Measurements from ENCODE around the gene GNMT. TPM values are rescaled to one million over a fixed set of nuclear protein-coding genes. Genes with fewer than 3 reads are reported as not detected.

Gene GNMT
- total and polyA plus RNA-seq, 9 of the 15 experiments (the other 6 are each of a cell fraction or from before 2014, with no cell fraction given): 0.11 to 0.29 (median 0.15) TPM; not detected in 6

DNA sequence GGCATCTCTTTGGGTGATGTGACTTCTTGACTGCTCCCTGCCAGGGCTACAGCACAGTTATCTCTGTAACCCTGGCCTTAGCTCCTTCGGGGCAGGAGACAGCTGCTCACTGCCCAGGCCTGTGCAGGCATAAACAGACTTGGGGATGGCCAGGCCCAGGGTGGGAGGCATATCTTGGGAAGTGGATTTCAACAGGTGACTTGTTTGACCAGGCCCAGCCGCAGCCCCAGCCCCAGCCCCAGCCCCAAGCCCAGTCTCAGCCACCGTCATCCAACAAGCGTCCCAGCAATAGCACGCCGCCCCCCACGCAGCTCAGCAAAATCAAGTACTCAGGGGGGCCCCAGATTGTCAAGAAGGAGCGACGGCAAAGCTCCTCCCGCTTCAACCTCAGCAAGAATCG, 45.7 kb downstream of the GNMT start:
- no peaks in the 10 kb centered on the region for H3K9me1 ChIP-seq (ENCODE audit: control insufficient read depth, insufficient read depth, low read length)
- H3K4me2 ChIP-seq (ENCODE audit: insufficient read depth, low read length): no peak overlapping the region
- H3K79me2 ChIP-seq (ENCODE audit: control insufficient read depth, insufficient read depth, low read length): no peaks in the 10 kb centered on the region
- H3K27ac ChIP-seq (ENCODE audit: extremely low read depth, low read depth, low read length): no peak overlapping the region
- no peaks in the 10 kb centered on the region for H3K9me3 ChIP-seq (replicated peaks; ENCODE audit: control insufficient read depth, insufficient read depth, low read depth, low read length)
- ATAC-seq: no peak
- ChIA-PET POLR2A (interaction anchor here (0.6 to 1.4 kb wide), 4 partner anchors 9 to 48 kb away, joined by 3 to 9 read pairs (median 5); partner anchors contain the start of genes CUL7 and PPP2R5D), CTCF (ENCODE audit: low intra/inter-chr PET ratio) (no interaction called here)
- H3K9ac ChIP-seq (ENCODE audit: insufficient read depth in 1 of 2, low read depth in 2 of 2, low read length in 2 of 2): 0 out of 4 replicates have a peak overlapping the region, but pooled peaks of 1 of the 2 experiments have one; percentile 6
- no TSS peak for BruUV-seq (replicated peaks)
- TF ChIP-seq SIN3A (IDR thresholded peaks at IDR 0.05; ENCODE audit: borderline replicate concordance in 2 of 2, control insufficient read depth in 1 of 2, low read depth in 2 of 2, low read length in 2 of 2) (no peak), POLR2G (IDR thresholded peaks at IDR 0.05; ENCODE audit: low read depth, low read length) (0 out of 2 replicates have a peak, but pooled peaks have one; percentile 5)
- peaks cover 0 to 2% of the 10 kb centered on the region in 2 experiments; a peak in 1 of 5 replicates for H3K4me1 ChIP-seq (replicated peaks in 1 of 2; ENCODE audit: control insufficient read depth in 2 of 2, insufficient read depth in 2 of 2, low read length in 2 of 2)
- H2AFZ ChIP-seq (ENCODE audit: low read depth, low read length): no peak overlapping the region
- intact Hi-C loops (cut with micrococcal nuclease) (no loop called here), in situ Hi-C loops (cut with MboI) (no loop called here)
- H3K4me3 ChIP-seq: no peak overlapping the region
- whole genome bisulfite sequencing (ENCODE audit: insufficient coverage, low coverage, missing lambda C conversion rate): 91% methylated on average over 11 of the region's 11 CpGs
- H4K20me1 ChIP-seq (replicated peaks; ENCODE audit: control insufficient read depth, insufficient read depth, low read length): no peaks in the 10 kb centered on the region
- no peaks in the 10 kb centered on the region for H3K27me3 ChIP-seq (ENCODE audit: control insufficient read depth in 2 of 2, insufficient read depth in 2 of 2, low read length in 2 of 2)
- DNase-seq (ENCODE audit: extremely low read depth in 1 of 4, low spot score in 3 of 4): no peak
- peaks cover 54% of the 10 kb centered on the region for H3K36me3 ChIP-seq (ENCODE audit: control insufficient read depth, insufficient read depth, low read length)
- no peak for FAIRE-seq

DNA sequence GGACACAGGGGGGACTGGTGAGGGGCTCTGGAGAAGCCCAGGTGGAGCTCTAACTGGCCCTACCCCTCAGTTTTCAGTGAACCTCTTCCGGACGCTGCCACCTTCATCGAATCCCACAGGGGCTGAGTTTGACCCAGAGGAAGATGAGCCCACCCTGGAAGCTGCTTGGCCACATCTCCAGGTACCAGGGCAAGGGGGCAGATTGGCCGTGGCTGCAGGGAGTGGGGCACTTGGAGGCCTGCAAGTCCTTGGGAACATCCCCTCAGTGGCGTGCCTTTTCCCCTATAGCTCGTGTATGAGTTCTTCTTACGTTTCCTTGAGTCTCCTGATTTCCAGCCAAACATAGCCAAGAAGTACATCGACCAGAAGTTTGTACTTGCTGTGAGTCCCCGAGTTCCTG, 46.6 kb downstream of the GNMT start:
- no TSS peak for BruUV-seq (replicated peaks)
- CTCF ChIA-PET (ENCODE audit: low intra/inter-chr PET ratio): no interaction called here

More for the DNA sequence above, 46.6 kb downstream of the GNMT start:
- DNase-seq (ENCODE audit: extremely low read depth in 1 of 4, low spot score in 3 of 4) (no peak), ATAC-seq (no peak), FAIRE-seq (no peak)
- no peak overlapping the region for H3K4me2 ChIP-seq (ENCODE audit: insufficient read depth, low read length)
- H4K20me1 ChIP-seq (replicated peaks; ENCODE audit: control insufficient read depth, insufficient read depth, low read length): no peaks in the 10 kb centered on the region
- H3K79me2 ChIP-seq (ENCODE audit: control insufficient read depth, insufficient read depth, low read length): peaks cover 2% of the 10 kb centered on the region; the same call in 2 of the 3 replicates
- TF ChIP-seq MXI1 (IDR thresholded peaks at IDR 0.05; ENCODE audit: low read depth, low read length): no peak
- TF ChIP-seq MAFK (IDR thresholded peaks at IDR 0.05; ENCODE audit: low read length): no peak
- TF ChIP-seq JUN (IDR thresholded peaks at IDR 0.05; ENCODE audit: borderline replicate concordance, low read depth, low read length): no peak
- no peak for TF ChIP-seq JUN (CRISPR knock-in tag; IDR thresholded peaks at IDR 0.05; ENCODE audit: borderline replicate concordance)
- TF ChIP-seq DACH1 (IDR thresholded peaks at IDR 0.05; ENCODE audit: partially characterized antibody): no peak
- no peak for TF ChIP-seq ZNF707 (CRISPR knock-in tag; conservative IDR thresholded peaks at IDR 0.05)
- TF ChIP-seq TSC22D4 (tag; IDR thresholded peaks at IDR 0.05): no peak
- TF ChIP-seq, protein P1, sequence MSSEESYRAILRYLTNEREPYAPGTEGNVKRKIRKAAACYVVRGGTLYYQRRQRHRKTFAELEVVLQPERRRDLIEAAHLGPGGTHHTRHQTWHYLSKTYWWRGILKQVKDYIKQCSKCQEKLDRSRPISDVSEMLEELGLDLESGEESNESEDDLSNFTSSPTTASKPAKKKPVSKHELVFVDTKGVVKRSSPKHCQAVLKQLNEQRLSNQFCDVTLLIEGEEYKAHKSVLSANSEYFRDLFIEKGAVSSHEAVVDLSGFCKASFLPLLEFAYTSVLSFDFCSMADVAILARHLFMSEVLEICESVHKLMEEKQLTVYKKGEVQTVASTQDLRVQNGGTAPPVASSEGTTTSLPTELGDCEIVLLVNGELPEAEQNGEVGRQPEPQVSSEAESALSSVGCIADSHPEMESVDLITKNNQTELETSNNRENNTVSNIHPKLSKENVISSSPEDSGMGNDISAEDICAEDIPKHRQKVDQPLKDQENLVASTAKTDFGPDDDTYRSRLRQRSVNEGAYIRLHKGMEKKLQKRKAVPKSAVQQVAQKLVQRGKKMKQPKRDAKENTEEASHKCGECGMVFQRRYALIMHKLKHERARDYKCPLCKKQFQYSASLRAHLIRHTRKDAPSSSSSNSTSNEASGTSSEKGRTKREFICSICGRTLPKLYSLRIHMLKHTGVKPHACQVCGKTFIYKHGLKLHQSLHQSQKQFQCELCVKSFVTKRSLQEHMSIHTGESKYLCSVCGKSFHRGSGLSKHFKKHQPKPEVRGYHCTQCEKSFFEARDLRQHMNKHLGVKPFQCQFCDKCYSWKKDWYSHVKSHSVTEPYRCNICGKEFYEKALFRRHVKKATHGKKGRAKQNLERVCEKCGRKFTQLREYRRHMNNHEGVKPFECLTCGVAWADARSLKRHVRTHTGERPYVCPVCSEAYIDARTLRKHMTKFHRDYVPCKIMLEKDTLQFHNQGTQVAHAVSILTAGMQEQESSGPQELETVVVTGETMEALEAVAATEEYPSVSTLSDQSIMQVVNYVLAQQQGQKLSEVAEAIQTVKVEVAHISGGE (CRISPR knock-in tag; IDR thresholded peaks at IDR 0.05): no peak
- TF ChIP-seq LCOR (CRISPR knock-in tag; IDR thresholded peaks at IDR 0.05): no peak
- no peak overlapping the region for H3K27ac ChIP-seq (ENCODE audit: extremely low read depth, low read depth, low read length)
- H3K36me3 ChIP-seq (ENCODE audit: control insufficient read depth, insufficient read depth, low read length): peaks cover 63% of the 10 kb centered on the region
- peak overlapping the region in 1 of 2 experiments; percentile 54; a peak in 2 of 4 replicates for H3K9ac ChIP-seq (ENCODE audit: insufficient read depth in 1 of 2, low read depth in 2 of 2, low read length in 2 of 2)
- WGBS (ENCODE audit: insufficient coverage, low coverage, missing lambda C conversion rate): 82% methylated on average over 9 of the region's 9 CpGs
- no peaks in the 10 kb centered on the region for H3K9me1 ChIP-seq (ENCODE audit: control insufficient read depth, insufficient read depth, low read length)
- POLR2A ChIA-PET: interaction anchor here (0.5 to 2.3 kb wide), 5 partner anchors 23 to 348 kb away, joined by 3 to 5 read pairs (median 5); partner anchors contain the start of genes CUL7 and PPP2R5D
- intact Hi-C loops (cut with micrococcal nuclease) (no loop called here), in situ Hi-C loops (cut with MboI) (no loop called here)
- peaks cover under 1 to 4% of the 10 kb centered on the region in 2 experiments; a peak in 2 of 5 replicates for H3K4me1 ChIP-seq (replicated peaks in 1 of 2; ENCODE audit: control insufficient read depth in 2 of 2, insufficient read depth in 2 of 2, low read length in 2 of 2)
- H2AFZ ChIP-seq (ENCODE audit: low read depth, low read length): no peak overlapping the region
- no peaks in the 10 kb centered on the region for H3K27me3 ChIP-seq (ENCODE audit: control insufficient read depth in 2 of 2, insufficient read depth in 2 of 2, low read length in 2 of 2)
- H3K4me3 ChIP-seq: no peak overlapping the region
- no peaks in the 10 kb centered on the region for H3K9me3 ChIP-seq (replicated peaks; ENCODE audit: control insufficient read depth, insufficient read depth, low read depth, low read length)

All from K562 (cell line).